Loucy (cell line): ENCODE data around the gene SPDL1.

ENCODE experiments used
- H2AFZ ChIP-seq: fragments of 200-600 bp; sonication (generic); 2 replicates; pipeline ENCODE4 v1.6.0; 2016; ENCODE audit warnings: antibody characterized with exemption, mild to moderate bottlenecking, low read length, moderate library complexity
- H3F3A ChIP-seq: fragments of 200-600 bp; 2 replicates; pipeline ENCODE4 v1.6.0; 2016; ENCODE audit warnings: antibody characterized with exemption, low read depth, mild to moderate bottlenecking
- H3K27me3 ChIP-seq: fragments of 200-600 bp; sonication (generic); 2 replicates; pipeline ENCODE4 v1.6.1; 2014; ENCODE audit warnings: low read length, mild to moderate bottlenecking; ENCODE audit not compliant: insufficient read depth, poor library complexity, severe bottlenecking
- H3K36me3 ChIP-seq: fragments of 200-600 bp; sonication (generic); 2 replicates; pipeline ENCODE4 v1.6.1; 2016; ENCODE audit warnings: low read length; ENCODE audit not compliant: insufficient read depth
- H3K4me1 ChIP-seq: fragments of 200-600 bp; sonication (generic); 2 replicates; pipeline ENCODE4 v1.5.1; 2014; ENCODE audit warnings: low read length, mild to moderate bottlenecking; ENCODE audit not compliant: insufficient read depth, poor library complexity, severe bottlenecking
- H3K4me2 ChIP-seq: fragments of 200-600 bp; sonication (generic); 2 replicates; pipeline ENCODE4 v1.6.0; 2014; ENCODE audit warnings: antibody characterized with exemption, low read length, low read depth, mild to moderate bottlenecking; ENCODE audit not compliant: poor library complexity, severe bottlenecking
- H3K4me3 ChIP-seq: fragments of 200-600 bp; sonication (generic); 2 replicates; pipeline ENCODE4 v1.5.1; 2014; ENCODE audit warnings: low read length, mild to moderate bottlenecking, mixed read lengths; ENCODE audit not compliant: poor library complexity, severe bottlenecking
- H3K79me2 ChIP-seq: fragments of 200-600 bp; sonication (generic); 2 replicates; pipeline ENCODE4 v1.6.1; 2014; ENCODE audit warnings: low read length; ENCODE audit not compliant: insufficient read depth
- H3K9ac ChIP-seq: fragments of 200-600 bp; sonication (generic); 2 replicates; pipeline ENCODE4 v1.6.0; 2014; ENCODE audit warnings: mild to moderate bottlenecking, low read depth, low read length, moderate library complexity; ENCODE audit not compliant: poor library complexity, severe bottlenecking
- H3K9me2 ChIP-seq: fragments of 200-600 bp; sonication (generic); replicated peaks from 2 replicates; pipeline ENCODE4 v1.6.1; 2016; ENCODE audit warnings: low read depth, low read length, mixed read lengths
- H3K9me3 ChIP-seq: fragments of 200-600 bp; sonication (generic); 2 replicates; pipeline ENCODE4 v1.6.1; 2014; ENCODE audit warnings: mild to moderate bottlenecking, antibody characterized with exemption, low read length, low read depth; ENCODE audit not compliant: insufficient read depth
- H4K20me1 ChIP-seq: fragments of 200-600 bp; sonication (generic); 2 replicates; pipeline ENCODE4 v1.6.0; 2014; ENCODE audit warnings: antibody characterized with exemption, low read length, mild to moderate bottlenecking; ENCODE audit not compliant: insufficient read depth, poor library complexity, severe bottlenecking
- EZH2phosphoT487 ChIP-seq: fragments of 200-600 bp; IDR thresholded peaks from 2 replicates; pipeline ENCODE4 v1.6.1; 2018; ENCODE audit warnings: antibody characterized with exemption, mild to moderate bottlenecking, moderate library complexity, borderline replicate concordance
- TF ChIP-seq, protein P1 (sequence below): fragments of 200-600 bp; sonication (generic); conservative IDR thresholded peaks from 2 replicates; pipeline ENCODE4 v1.5.1; 2014; ENCODE audit warnings: mild to moderate bottlenecking, antibody characterized with exemption, low read length

The SPDL1 gene

DNA sequence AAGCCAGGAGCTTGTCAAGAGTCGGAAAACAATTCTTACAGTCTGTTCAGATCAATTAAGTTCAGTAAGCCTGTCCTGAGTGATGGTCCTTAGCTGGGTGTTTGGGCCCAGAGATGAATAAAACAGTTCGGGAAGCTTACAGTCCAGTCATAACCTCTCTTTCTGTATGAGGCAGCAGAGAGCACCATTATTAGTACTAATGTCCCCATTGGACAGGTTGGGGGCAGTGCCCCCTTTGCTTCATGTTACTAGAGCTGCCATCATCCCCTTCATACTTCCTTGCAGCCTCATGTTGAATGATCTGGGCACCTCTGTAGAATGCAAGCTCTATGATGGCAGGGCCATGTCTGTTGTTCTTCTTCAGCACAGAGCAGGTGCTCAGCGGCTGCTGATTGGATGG lies 63.3 kb downstream of the SPDL1 start:
- TF ChIP-seq EZH2phosphoT487, result no peak
- TF ChIP-seq, protein P1, sequence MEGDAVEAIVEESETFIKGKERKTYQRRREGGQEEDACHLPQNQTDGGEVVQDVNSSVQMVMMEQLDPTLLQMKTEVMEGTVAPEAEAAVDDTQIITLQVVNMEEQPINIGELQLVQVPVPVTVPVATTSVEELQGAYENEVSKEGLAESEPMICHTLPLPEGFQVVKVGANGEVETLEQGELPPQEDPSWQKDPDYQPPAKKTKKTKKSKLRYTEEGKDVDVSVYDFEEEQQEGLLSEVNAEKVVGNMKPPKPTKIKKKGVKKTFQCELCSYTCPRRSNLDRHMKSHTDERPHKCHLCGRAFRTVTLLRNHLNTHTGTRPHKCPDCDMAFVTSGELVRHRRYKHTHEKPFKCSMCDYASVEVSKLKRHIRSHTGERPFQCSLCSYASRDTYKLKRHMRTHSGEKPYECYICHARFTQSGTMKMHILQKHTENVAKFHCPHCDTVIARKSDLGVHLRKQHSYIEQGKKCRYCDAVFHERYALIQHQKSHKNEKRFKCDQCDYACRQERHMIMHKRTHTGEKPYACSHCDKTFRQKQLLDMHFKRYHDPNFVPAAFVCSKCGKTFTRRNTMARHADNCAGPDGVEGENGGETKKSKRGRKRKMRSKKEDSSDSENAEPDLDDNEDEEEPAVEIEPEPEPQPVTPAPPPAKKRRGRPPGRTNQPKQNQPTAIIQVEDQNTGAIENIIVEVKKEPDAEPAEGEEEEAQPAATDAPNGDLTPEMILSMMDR, result no peak
- peaks cover 50% of the 10 kb centered on the region for H4K20me1 ChIP-seq

DNA sequence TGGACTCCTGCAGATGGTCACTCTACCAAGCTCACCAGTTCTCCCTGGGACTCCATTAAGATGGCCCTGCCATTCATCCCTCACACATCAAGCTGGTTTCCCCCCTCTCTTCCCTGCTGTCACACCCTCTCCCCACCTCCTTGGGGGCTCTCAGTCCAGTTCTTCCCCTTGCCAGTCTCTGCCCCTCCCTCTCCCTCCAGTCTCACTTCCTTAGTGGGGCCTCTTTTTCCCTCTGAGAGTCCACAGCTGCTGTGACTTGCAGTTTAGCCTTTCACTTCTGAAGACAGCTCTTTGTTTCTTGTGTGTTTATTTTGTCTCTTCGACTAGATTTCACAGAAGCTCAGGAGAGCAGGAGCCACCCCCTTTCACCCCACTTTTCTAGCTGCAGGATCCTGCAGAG lies 64.0 kb downstream of the SPDL1 start:
- TF ChIP-seq, protein P1, result no peak
- TF ChIP-seq EZH2phosphoT487, result no peak
- H3K4me3 ChIP-seq, result peak overlapping the region; percentile 56
- H3K9me3 ChIP-seq, result no peaks in the 10 kb centered on the region
- H2AFZ ChIP-seq, result no peak overlapping the region
- H3K9me2 ChIP-seq, result no peaks in the 10 kb centered on the region
- peaks cover 51% of the 10 kb centered on the region for H3K4me1 ChIP-seq
- no peaks in the 10 kb centered on the region for H3K27me3 ChIP-seq
- peak overlapping the region; percentile 65 for H3K4me2 ChIP-seq
- peaks cover 92% of the 10 kb centered on the region for H3K79me2 ChIP-seq
- no peaks in the 10 kb centered on the region for H3K36me3 ChIP-seq
- H3F3A ChIP-seq, result no peaks in the 10 kb centered on the region
- H3K9ac ChIP-seq, result peak overlapping the region; percentile 43
- peaks cover 49% of the 10 kb centered on the region for H4K20me1 ChIP-seq

More for the DNA sequence above, 63.3 kb downstream of the SPDL1 start:
- no peak overlapping the region for H2AFZ ChIP-seq
- H3K9me2 ChIP-seq, result no peaks in the 10 kb centered on the region
- H3K4me2 ChIP-seq, result peak overlapping the region; percentile 65
- H3F3A ChIP-seq, result no peaks in the 10 kb centered on the region
- peaks cover 51% of the 10 kb centered on the region for H3K4me1 ChIP-seq
- H3K4me3 ChIP-seq, result no peak overlapping the region
- H3K36me3 ChIP-seq, result no peaks in the 10 kb centered on the region
- H3K79me2 ChIP-seq, result peaks cover 92% of the 10 kb centered on the region
- H3K9ac ChIP-seq, result no peak overlapping the region
- no peaks in the 10 kb centered on the region for H3K27me3 ChIP-seq
- H3K9me3 ChIP-seq, result no peaks in the 10 kb centered on the region

DNA sequence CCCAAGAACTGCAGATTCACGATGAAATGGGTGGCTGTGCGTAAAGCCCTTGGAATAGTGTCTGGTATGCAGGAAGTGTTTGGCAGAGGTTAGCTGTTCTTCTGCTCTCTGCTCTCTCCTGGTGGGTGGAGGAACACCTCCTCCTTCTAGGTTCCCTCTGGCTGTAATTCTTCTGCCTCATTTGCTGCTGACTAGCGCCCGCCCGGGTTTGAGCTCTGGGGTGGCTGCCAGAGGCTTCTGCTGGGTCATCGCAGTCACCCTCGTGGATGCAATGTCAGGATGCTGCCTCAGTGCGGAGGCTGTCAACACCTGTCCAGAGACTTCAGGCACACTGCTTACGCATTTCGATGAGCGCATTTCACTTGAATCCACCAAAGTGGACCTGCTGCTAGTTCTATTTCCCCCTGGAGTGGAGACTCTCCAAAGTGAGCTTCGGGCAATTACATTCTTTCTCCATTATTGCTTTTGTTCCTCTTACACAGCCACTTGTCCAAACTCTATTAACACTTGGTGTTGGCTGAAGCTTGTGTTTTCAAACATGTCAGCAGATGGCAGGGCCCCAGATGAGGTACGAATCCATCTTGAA lies 65.2 kb downstream of the SPDL1 start:
- Histone ChIP-seq H3K4me3 (no peak overlapping the region), H3K9ac (no peak overlapping the region), H3K4me2 (peak overlapping the region; percentile 65), H4K20me1 (peaks cover 42% of the 10 kb centered on the region), H3K79me2 (peaks cover 90% of the 10 kb centered on the region), H2AFZ (no peak overlapping the region), H3F3A (no peaks in the 10 kb centered on the region), H3K9me3 (no peaks in the 10 kb centered on the region), H3K27me3 (no peaks in the 10 kb centered on the region), H3K36me3 (no peaks in the 10 kb centered on the region), H3K9me2 (no peaks in the 10 kb centered on the region), H3K4me1 (peaks cover 51% of the 10 kb centered on the region)
- TF ChIP-seq, protein P1, result no peak
- no peak for TF ChIP-seq EZH2phosphoT487
